DMS53 treated with DMSO at 0.1 percent for 48 hours (cell line): ENCODE data around the gene UBE2L3.
"Not testable (repeated sequence)": the region's sequence is repeated elsewhere in the genome, so short reads cannot be mapped to it uniquely, and the experiment has no call there.

ENCODE experiments used
- DNase-seq: peaks from one replicate; lab custom pipeline; 2025; ENCODE audit not compliant: unreplicated experiment; lab: John Stamatoyannopoulos, UW

Gene UBE2L3

GRCh38 chr22:21567456-21568346, at the start of gene UBE2L3:
TSS of gene UBE2L3 (plus strand) at chr22:21567714. CDS start at chr22:21567745, 31 bp downstream.
- DNase-seq = no peak

GRCh38 chr22:21526705-21527500, 40.6 kb upstream of the UBE2L3 start:
- not testable (repeated sequence) for DNase-seq

GRCh38 chr22:21531525-21531924, 36.0 kb upstream of the UBE2L3 start:
- not testable (repeated sequence) for DNase-seq

GRCh38 chr22:21532863-21533648, 34.5 kb upstream of the UBE2L3 start:
- not testable (repeated sequence) for DNase-seq

- DNase-seq = not testable (repeated sequence)
These were observed 27.7 kb upstream of the UBE2L3 start for GRCh38 chr22:21539862-21540261.

GRCh38 chr22:21544432-21545322, 22.8 kb upstream of the UBE2L3 start:
- DNase-seq = not testable (repeated sequence)

- not testable (repeated sequence) for DNase-seq
These were observed 18.0 kb upstream of the UBE2L3 start for GRCh38 chr22:21549558-21549957.

GRCh38 chr22:21550008-21550677, 17.4 kb upstream of the UBE2L3 start:
- DNase-seq = not testable (repeated sequence)

GRCh38 chr22:21550678-21551047, 16.9 kb upstream of the UBE2L3 start:
- not testable (repeated sequence) for DNase-seq

- DNase-seq = not testable (repeated sequence)
These were observed 16.2 kb upstream of the UBE2L3 start, which contains the start of gene RIMBP3C for GRCh38 chr22:21551361-21551760. TSS of gene RIMBP3C (minus strand) at chr22:21551461. CDS start at chr22:21550976, 485 bp downstream.

- DNase-seq = not testable (repeated sequence)
These were observed 8.0 kb upstream of the UBE2L3 start for GRCh38 chr22:21559345-21560125.

- not testable (repeated sequence) for DNase-seq
These were observed 6.9 kb upstream of the UBE2L3 start for GRCh38 chr22:21560657-21561056.

- no peak for DNase-seq
These were observed 3.6 kb upstream of the UBE2L3 start for GRCh38 chr22:21563912-21564311.

- DNase-seq = no peak
These were observed 3.1 kb upstream of the UBE2L3 start for GRCh38 chr22:21564411-21564810.

GRCh38 chr22:21568347-21569075, 997 bp downstream of the UBE2L3 start:
- DNase-seq = no peak

GRCh38 chr22:21569076-21569427, 1.5 kb downstream of the UBE2L3 start:
- DNase-seq = not testable (repeated sequence)

GRCh38 chr22:21569459-21570170, 2.1 kb downstream of the UBE2L3 start:
- no peak for DNase-seq
